Medulla oblongata (tissue), 1 donor: ENCODE results near the gene NHERF2.
A peak's percentile ranks its signal among the peaks of the same experiment; 100 is the strongest.

Experiments used
- DNase-seq: peaks from one replicate; pipeline ENCODE4 v3.0.0-alpha.2; 2015; ENCODE audit errors: extremely low spot score

NHERF2 gene

GRCh38 chr16:2040787-2041522 lies 14.3 kb downstream of the NHERF2 start:
- no peak for DNase-seq

- DNase-seq, result no peak
Measured at GRCh38 chr16:2042171-2042985, 15.7 kb downstream of the NHERF2 start.

GRCh38 chr16:2042986-2043666 lies 16.4 kb downstream of the NHERF2 start:
- no peak for DNase-seq

- DNase-seq, result no peak
Measured at GRCh38 chr16:2043667-2044451, 17.2 kb downstream of the NHERF2 start.

- DNase-seq, result no peak
Measured at GRCh38 chr16:2044541-2044940, 17.8 kb downstream of the NHERF2 start.

GRCh38 chr16:2045965-2046892 lies 19.5 kb downstream of the NHERF2 start:
- no peak for DNase-seq

- no peak for DNase-seq
Measured at GRCh38 chr16:2046893-2047329, 20.2 kb downstream of the NHERF2 start.

- peak; percentile 97 for DNase-seq
Measured at GRCh38 chr16:2047330-2048115, 20.8 kb downstream of the NHERF2 start, which contains the start of the genes NTHL1 and TSC2. TSS of gene NTHL1 (minus strand) at chr16:2047834. CDS start at chr16:2047823, 11 bp downstream. TSS of gene TSC2 (plus strand) at chr16:2047985. CDS start at chr16:2048616, 631 bp downstream.

- no peak for DNase-seq
Measured at GRCh38 chr16:2048116-2048543, 21.4 kb downstream of the NHERF2 start.

- no peak for DNase-seq
Measured at GRCh38 chr16:2053211-2053610, 26.5 kb downstream of the NHERF2 start.

GRCh38 chr16:2053897-2054296 lies 27.2 kb downstream of the NHERF2 start:
- DNase-seq, result no peak

- no peak for DNase-seq
Measured at GRCh38 chr16:2054543-2055245, 28.0 kb downstream of the NHERF2 start.

GRCh38 chr16:2056077-2056476 lies 29.4 kb downstream of the NHERF2 start:
- peak; percentile 17 for DNase-seq

- peak; percentile 73 for DNase-seq
Measured at GRCh38 chr16:2056681-2057407, 30.1 kb downstream of the NHERF2 start.

- no peak for DNase-seq
Measured at GRCh38 chr16:2057438-2057837, 30.7 kb downstream of the NHERF2 start.

GRCh38 chr16:2058420-2058819 lies 31.7 kb downstream of the NHERF2 start:
- DNase-seq, result no peak

GRCh38 chr16:2058872-2059271 lies 32.2 kb downstream of the NHERF2 start:
- no peak for DNase-seq

- DNase-seq, result no peak
Measured at GRCh38 chr16:2060346-2060745, 33.6 kb downstream of the NHERF2 start.
